ENCODE data around the gene DNM2.

- TF ChIP-seq CTCF (IDR thresholded peaks at IDR 0.05; ENCODE audit: insufficient read depth, low read length) (no peak), POLR2AphosphoS5 (IDR thresholded peaks at IDR 0.05; ENCODE audit: low read depth) (no peak; the same call in none of the 2 replicates), GABPA (IDR thresholded peaks at IDR 0.05; ENCODE audit: low read depth) (no peak), SPI1 (IDR thresholded peaks at IDR 0.05; ENCODE audit: borderline replicate concordance, low read depth) (no peak)
Observed at GRCh38 chr19:10682397-10683063, 35.3 kb upstream of the DNM2 start.
